ENCODE measurements around the gene ULK4.

DNA sequence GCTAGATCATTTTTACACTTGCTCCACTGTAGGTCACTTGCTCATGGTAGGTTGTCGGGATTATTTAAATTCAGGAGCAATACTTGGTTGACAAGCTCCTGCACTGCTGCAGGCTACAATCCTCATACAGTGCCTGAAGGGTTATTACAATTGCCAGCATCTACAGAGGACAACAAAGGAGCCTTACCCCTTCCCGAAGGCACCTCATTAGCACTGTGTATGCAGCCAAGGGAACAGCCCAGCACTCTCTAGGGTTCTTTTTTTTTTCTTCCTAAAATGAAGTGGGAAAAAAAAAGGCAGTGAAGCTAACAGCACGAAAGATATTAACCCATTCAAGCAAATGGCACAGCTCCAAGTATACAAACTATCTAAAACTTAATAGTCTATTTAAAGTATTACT lies 142.7 kb downstream of the ULK4 start:
- TF ChIP-seq, protein P1, sequence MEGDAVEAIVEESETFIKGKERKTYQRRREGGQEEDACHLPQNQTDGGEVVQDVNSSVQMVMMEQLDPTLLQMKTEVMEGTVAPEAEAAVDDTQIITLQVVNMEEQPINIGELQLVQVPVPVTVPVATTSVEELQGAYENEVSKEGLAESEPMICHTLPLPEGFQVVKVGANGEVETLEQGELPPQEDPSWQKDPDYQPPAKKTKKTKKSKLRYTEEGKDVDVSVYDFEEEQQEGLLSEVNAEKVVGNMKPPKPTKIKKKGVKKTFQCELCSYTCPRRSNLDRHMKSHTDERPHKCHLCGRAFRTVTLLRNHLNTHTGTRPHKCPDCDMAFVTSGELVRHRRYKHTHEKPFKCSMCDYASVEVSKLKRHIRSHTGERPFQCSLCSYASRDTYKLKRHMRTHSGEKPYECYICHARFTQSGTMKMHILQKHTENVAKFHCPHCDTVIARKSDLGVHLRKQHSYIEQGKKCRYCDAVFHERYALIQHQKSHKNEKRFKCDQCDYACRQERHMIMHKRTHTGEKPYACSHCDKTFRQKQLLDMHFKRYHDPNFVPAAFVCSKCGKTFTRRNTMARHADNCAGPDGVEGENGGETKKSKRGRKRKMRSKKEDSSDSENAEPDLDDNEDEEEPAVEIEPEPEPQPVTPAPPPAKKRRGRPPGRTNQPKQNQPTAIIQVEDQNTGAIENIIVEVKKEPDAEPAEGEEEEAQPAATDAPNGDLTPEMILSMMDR (IDR thresholded peaks at IDR 0.05 in 8 of 11, conservative IDR thresholded peaks at IDR 0.05 in 3 of 11) = no peak
- TF ChIP-seq POLR2A (IDR thresholded peaks at IDR 0.05) = no peak

Measured in spleen (tissue), 7 donors.